HG03439 (cell line): ENCODE measurements around the gene VGLL4.
"Not testable (repeated sequence)": the region's sequence is repeated elsewhere in the genome, so short reads cannot be mapped to it uniquely, and the experiment has no call there.

Experiments used
- ATAC-seq: cut with Tn5 transposase; IDR thresholded peaks from one replicate; pipeline ENCODE4 v1.9.1; 2021; ENCODE audit warnings: mild to moderate bottlenecking, moderate library complexity; ENCODE audit not compliant: unreplicated experiment

Gene VGLL4

GRCh38 chr3:11643605-11644087 is at the start of gene VGLL4:
Gene VGLL4 (minus strand): TSS chr3:11643915. CDS start chr3:11643518, 397 bp downstream.
- ATAC-seq, result peak; percentile 62

DNA sequence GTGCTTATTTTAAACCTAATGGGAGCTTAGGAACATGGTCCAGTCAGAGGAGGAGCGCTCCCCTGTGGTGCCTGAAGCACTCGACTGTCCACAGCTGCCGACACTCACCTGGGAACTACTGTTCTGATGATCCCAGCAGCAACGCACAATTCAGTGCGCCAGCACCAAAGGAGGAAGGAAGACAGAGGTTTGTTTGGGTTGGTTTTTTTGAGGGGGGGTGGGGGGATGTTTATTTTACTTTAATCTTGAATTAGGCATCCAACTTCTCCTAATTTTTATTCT is 48.8 kb upstream of the VGLL4 start:
- no peak for ATAC-seq

DNA sequence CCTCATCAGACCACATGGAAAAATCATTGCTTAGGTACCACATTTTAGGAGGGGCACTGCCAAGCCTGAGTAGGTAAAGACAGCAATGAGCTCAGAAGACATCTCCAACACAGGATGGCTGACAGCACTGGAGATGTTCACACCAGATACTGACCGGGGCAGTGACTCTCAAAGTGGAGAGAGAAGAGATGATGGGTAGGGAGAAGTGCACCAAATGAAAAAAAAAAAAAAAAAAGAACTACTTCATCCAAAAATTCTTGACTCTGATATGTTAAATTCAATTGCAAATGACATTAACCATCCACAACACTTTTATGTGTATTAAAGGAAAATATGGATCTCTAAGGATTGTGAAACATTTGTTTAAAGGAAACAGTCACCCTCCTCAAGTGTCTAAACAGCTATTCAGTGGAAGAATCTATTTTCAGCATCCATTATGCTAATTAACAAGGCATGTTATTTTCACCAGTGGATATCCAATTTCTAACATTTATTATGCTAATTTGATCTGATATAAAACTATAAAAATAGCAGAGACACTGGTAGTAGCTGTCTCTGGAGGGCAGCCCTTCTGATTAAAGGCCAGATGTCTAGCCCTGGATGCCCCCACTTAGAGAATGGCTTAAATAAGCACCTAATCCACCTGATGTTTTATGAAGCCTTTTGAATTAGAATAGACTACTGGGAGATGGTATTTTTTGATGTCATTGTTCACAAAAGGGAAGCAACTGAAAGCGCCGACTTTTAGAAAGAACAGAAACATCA is 48.2 kb upstream of the VGLL4 start:
- no peak for ATAC-seq

- no peak for ATAC-seq
These were observed 47.4 kb upstream of the VGLL4 start for GRCh38 chr3:11690863-11691766.

DNA sequence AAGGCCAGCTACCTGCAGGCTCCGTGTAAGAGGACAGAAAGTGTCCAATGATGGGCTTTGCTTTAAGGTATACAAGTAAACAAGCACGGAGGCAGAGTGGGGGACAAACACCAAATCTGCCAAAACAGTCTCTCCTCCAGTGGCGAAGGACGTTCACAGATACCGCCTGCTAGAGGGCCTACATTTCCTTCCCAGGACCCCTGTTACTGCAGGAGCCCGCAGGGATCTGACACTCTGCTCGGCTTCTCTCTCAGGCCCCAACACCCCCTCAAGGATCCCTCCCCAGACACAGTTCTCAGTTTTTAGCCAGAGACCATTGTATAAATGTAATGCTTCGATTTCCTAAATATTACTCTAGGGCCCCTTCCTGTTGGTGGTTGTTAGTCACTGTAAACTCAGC is 46.0 kb upstream of the VGLL4 start:
- no peak for ATAC-seq

GRCh38 chr3:11684980-11685379 is 41.3 kb upstream of the VGLL4 start:
- ATAC-seq, result not testable (repeated sequence)

DNA sequence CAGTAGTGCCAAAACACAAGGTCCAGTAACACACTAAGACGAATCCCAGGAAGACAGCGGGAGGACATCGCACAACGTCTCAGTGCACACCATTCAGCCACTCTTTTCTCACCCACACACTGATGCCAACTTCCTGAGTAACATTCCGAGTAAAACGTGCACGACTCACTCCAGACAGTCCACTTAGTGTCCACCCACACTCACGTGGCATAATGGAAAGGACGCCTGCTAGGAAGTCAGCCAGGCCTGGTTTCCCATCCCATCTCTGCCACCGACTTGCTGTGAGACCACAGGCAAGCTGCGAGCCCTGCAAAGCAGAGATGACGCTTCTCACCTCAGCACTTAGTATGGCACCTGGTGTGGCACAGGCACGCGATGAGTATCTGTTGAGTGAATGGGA is 36.8 kb upstream of the VGLL4 start:
- ATAC-seq, result no peak

DNA sequence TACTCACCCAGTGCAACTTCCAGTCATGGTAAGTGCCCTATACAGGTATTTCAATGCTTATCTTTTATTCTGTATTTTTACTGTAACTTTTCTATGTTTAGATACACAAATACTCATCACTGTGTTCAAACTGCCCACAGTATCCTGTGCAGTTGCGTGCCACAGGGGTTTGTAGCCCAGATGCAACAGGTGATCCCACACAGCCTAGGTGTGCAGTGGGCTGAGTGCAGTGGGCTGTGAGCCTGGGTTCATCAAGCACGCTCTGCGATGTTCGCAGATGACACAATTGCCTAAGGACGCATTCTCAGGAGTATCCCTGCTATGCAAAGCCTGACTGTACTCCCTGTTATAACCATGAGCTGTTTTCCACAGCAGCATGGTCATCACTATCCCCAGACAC is 36.2 kb upstream of the VGLL4 start:
- ATAC-seq, result no peak

DNA sequence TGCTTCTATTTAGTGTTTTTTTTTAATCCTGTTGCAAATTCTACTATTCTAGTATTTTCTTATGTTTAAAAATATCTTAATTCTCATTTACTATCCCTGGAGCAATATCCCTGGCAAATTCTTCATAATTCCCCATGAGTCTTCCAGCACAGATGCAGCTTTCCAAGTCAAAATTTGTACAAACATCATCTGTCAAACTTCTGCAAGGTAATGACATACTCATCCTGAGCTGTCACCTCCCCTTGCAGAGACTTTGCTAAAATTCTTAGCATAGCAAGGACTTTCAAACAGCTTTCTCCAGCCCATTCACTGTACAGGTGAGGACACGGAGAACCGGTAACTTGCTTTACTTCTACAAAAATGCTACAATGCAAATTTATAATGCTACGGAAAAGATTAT is 28.6 kb upstream of the VGLL4 start:
- ATAC-seq, result no peak

- peak; percentile 70 for ATAC-seq
These were observed 28.0 kb upstream of the VGLL4 start for GRCh38 chr3:11671648-11672100.

DNA sequence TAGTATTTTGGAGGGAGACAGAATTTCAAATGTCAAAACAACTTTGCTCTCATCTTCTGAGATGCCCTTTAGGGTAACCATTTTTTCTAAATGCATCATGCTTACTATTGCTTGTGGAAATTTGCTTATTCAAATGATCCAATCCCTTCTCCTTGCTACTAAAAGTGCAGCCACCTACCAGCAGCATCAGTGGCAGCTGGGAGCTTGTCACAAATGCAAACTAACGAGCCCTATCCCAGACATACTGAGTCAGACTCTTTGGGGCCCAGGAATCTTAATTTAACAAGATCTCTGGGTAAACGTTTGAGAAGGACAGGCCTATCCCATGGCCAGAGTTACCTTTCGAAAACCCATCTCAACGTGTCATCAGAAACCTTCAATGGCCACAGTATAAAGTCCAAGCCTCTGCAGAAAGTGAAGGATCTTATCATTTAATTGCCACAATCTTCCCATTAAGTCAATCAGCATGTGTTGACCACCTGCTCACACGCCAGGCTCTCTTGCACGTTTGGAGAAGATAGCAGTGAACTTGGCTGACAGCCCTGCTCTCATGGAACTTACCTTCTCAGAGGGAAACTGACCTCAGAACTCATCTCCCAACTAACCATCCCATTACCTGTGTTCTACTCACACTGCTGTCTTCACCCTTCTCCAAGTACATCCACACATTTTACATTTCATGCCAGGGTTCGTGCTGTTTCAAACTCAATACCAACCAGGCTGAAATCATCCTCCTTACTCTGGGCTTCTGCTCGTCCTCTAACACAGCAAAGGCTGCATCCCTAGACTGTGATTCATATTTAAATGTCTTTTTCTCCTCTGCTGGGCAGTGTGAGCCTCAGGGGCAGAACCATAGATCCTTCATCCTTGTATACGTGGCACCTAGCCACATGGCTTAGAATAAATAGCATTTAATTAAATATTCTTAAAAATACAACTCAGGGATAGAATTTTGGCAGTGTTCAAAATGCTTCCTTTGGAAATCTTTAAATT is 24.8 kb upstream of the VGLL4 start:
- ATAC-seq, result no peak

DNA sequence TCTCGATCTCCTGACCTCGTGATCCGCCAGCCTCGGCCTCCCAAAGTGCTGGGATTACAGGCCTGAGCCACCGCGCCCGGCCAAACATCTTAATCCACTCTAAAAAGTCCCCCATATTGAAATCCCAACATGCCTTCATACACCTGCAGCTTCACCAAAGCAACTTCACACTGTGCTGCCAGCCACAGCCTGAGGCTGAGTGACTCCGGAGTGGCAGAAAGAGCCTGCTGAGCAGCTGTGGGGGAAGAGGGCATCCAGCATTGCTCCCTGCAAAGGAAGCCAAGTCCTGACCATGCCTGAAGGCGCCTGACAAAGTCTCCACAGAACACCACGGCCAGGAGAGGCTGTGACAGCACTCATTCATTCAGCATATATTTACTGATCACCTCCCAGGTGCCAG is 21.6 kb upstream of the VGLL4 start:
- no peak for ATAC-seq

DNA sequence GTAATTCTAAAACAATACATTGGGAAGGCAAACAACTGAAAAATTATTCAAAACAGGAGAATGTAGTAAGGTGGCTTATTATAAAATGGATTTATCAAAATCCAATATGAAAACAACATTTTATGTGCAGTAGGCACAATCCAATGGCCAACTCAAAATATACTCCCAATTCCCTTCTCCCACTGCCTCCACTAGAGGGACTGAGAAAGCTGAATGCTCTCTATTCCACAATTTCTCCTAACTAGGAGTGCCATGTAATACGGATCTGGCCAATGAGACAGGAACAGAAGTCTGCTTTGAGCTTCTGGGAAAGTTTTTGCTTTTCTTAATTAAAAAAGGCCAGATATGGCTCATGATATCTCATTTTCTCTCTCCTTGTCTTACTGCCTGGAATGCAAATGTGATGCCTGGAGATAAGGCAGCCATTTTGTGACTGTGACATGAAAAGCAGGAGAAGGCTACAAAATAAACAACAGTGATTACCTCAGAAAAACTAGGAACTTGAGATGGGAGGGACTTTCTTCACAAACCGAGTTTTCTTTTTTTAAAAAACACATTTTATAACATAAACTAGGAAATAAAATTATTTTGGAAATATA is 18.8 kb upstream of the VGLL4 start:
- no peak for ATAC-seq

DNA sequence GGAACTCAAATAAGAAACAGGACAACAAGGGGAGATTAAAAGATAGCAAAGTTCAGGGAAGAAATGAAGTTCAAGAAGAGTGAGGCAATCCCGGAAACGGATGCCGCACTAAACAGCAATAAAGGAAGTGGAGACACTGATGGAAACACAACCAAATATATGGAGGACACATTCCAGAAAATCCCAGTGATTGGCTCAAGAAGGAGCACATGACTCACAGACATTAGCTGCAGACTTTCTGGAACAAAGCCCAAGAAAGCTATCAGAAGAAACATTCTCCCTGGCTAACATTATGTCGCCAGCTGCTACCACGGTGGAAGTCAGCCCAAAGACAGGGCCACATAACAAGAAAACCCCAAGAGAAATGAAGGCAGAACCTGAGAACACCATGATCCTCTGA is 18.1 kb upstream of the VGLL4 start:
- ATAC-seq, result no peak

GRCh38 chr3:11661052-11661656 is 17.4 kb upstream of the VGLL4 start:
- no peak for ATAC-seq

GRCh38 chr3:11660242-11660641 is 16.5 kb upstream of the VGLL4 start:
- ATAC-seq, result no peak

- no peak for ATAC-seq
These were observed 14.5 kb upstream of the VGLL4 start for GRCh38 chr3:11658180-11658579.

GRCh38 chr3:11655196-11655928 is 11.6 kb upstream of the VGLL4 start:
- no peak for ATAC-seq

- ATAC-seq, result no peak
These were observed 10.5 kb upstream of the VGLL4 start for GRCh38 chr3:11654166-11654565.
